ENCODE results near the gene RYR3. TPM values are rescaled to one million over a fixed set of nuclear protein-coding genes. Genes with fewer than 3 reads are reported as not detected.

The RYR3 gene
- total and polyA plus RNA-seq, 5 experiments from 2014 or later: 0.17 to 0.22 TPM; not detected in 3

GRCh38 chr15:33912326-33912725 lies 601.6 kb downstream of the RYR3 start:
- Mint-ChIP-seq H3K4me1 (peaks cover 0 to 8% (median 4%) of the 10 kb centered on the region in 4 donors), H3K4me3 (no peak overlapping the region), H3K27ac (no peak overlapping the region), H3K9me3 (no peaks in the 10 kb centered on the region), H3K27me3 (no peaks in the 10 kb centered on the region), H3K36me3 (no peaks in the 10 kb centered on the region)
- POLR2A ChIA-PET: no interaction called here
- ATAC-seq: no peak
- DNase-seq: no peak

- Mint-ChIP-seq H3K4me3 (no peak overlapping the region), H3K9me3 (no peaks in the 10 kb centered on the region), H3K27ac (no peak overlapping the region), H3K36me3 (no peaks in the 10 kb centered on the region), H3K4me1 (peaks cover 0 to 8% (median 4%) of the 10 kb centered on the region in 4 donors), H3K27me3 (no peaks in the 10 kb centered on the region)
- ATAC-seq: no peak
- no peak for DNase-seq
- POLR2A ChIA-PET: interaction anchor here (0.6 kb wide), 1 partner anchor 1075 kb away, joined by 4 read pairs; no protein-coding TSS in a partner anchor
Measured at GRCh38 chr15:33913459-33913858, 602.7 kb downstream of the RYR3 start.

Other genes with a start within 250 kb of the RYR3 start
- under 1 TPM; 0.19 to 0.21 TPM for gene FMN1, start 116.3 kb upstream of the RYR3 start, total RNA-seq
- gene FMN1, start 116.3 kb upstream of the RYR3 start, polyA plus RNA-seq: under 1 TPM in 1 of 3 donors, not detected in 2; 0.42 TPM